Forelimb muscle (tissue), 1 donor: ENCODE data around the gene IPO5. TPM values are rescaled to one million over a fixed set of nuclear protein-coding genes. Genes with fewer than 3 reads are reported as not detected.
"Not testable (repeated sequence)": the region's sequence is repeated elsewhere in the genome, so short reads cannot be mapped to it uniquely, and the experiment has no call there.

Experiments
- DNase-seq: peaks from one replicate; pipeline ENCODE4 v3.0.0-alpha.2; 2013; ENCODE audit warnings: low read depth
- polyA plus RNA-seq: library from polyadenylated mRNA; unstranded; fragments of 120-200 nt; gene quantifications from one replicate; pipeline ENCODE4 v1.2.1, GENCODE V29; 2013; ENCODE audit not compliant: insufficient read length

Gene IPO5
- polyA plus RNA-seq, 1 donor = 182 TPM

DNA sequence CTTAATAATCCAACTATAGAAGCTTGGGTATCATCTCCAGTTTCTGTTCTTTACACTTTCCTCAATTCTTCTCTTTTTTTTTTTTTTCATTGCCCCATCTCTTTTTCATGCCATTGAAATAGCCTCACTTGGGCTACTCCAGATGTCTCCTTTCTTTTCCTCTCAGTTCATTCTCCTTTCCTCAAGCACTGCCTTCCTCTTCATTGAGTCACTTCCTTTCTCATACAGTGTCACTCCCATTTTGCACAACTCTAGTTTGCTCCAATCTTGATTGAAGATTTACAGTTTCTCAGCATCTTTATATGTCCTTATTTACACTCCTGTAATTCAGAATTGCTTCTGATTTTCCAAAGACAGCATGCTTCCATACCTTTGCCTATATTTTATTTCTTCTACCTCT lies 61.3 kb downstream of the IPO5 start:
- no peak for DNase-seq

DNA sequence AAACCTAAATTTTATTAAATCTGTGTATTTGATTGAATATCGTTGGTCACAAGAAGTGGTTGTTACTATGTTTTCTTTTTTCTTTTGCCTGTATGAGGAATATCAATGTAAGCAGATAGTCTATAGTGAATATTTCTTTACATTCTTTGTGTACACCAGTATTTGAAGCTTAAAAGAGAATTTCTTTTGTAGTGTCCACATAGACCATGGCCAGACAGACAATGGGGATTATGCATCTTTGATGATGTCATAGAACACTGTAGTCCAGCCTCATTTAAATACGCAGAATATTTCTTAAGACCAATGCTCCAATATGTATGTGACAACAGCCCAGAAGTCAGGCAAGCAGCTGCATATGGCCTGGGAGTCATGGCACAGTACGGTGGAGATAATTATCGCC lies 64.8 kb downstream of the IPO5 start:
- no peak for DNase-seq

DNA sequence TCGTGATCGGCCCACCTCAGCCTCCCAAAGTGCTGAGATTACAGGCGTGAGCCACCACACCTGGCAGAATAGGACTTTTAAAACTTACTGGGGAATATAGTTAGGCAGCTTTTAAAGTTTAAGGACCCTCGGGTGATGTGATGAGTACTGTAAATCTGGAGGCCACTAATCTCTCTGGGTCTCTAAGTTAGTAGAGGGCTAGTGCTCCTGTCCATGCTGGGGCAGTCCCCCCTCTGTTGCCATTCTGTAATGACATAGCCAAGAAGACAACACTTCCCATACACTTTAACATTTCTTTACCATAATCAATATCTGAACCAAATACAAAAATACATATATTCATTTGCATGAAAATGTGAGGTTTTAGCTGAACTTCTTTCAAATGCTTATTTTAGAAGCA lies 65.7 kb downstream of the IPO5 start:
- DNase-seq = no peak

DNA sequence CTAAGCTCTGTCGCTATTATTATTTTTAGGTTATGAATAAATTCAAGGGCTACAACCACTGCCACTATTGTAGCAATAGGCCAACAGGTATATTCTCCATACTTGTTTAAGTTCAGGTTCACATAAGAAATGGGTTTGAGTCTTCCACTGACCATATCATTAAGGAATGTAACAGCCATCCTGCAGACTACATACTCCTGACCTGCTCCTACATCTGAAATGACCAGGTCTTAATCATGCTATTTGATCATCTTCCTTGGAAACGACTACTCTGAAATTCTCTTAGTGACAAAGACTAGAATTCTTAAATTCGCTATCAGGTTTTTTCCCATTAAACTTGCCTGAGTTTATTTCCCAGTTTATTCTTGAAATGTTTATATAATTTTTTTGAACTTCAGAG lies 66.8 kb downstream of the IPO5 start:
- no peak for DNase-seq

DNA sequence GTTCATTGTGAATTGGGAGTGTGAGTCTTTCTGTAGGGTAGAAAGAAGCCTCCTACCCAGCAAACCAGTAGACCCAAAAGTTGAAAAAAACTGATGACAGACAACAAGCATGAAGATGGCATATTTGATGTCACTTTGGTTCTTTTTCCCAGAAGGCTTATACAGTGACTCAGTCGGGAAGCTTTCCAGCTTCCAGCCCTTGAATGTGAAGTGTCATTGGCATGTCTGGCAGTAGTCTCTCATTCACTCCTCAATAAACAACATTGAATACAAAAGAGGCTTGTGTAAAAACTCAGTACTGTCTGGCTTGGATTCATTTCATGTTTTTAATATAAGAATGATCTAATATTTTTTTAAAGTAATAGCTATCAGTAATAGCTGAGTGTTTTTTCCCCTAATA lies 68.7 kb downstream of the IPO5 start:
- DNase-seq = no peak

DNA sequence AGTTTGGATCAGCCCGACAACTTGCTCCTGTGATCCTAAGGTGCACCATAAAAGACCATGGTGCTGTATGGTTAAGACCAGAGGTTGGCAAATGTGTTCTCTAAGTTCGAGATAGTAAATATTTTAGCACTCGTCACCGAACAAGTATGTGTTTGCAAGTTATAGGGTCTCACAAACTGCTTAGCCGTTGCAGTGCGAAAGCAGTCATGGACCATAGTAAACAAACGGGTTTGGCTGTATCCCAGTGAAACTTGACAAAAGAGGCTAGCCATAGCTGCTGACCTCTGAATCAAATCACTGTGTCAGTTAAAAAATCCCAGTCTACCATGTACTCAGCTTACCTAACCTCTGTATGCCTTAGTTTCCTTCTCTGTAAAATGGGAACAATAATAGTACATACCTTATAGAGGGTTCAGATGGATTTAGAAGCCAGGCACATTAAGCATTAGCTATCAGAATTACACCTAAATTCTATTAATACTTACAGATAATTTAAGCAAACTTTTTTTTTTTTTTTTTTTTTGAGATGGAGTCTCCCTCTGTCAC lies 72.1 kb downstream of the IPO5 start:
- no peak for DNase-seq

DNA sequence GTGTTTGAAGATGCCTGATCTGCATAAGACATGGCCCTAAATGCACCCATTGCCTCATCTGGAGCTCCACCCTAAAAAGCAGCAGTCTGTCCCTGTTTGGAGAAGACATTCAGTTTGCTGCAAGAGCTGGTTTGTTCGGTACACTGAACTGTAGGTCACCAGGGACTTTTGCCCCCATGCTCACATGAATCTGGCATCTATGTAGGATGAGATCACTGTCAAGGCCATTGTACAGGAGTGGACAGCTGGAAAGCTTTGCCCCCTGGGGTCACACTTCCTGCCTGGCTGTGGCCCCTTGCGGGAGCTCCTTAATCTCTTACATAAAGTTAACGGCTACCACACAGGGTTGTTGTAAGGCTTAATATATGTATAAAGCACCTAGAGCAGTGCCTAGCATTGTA lies 73.0 kb downstream of the IPO5 start:
- DNase-seq = no peak

DNA sequence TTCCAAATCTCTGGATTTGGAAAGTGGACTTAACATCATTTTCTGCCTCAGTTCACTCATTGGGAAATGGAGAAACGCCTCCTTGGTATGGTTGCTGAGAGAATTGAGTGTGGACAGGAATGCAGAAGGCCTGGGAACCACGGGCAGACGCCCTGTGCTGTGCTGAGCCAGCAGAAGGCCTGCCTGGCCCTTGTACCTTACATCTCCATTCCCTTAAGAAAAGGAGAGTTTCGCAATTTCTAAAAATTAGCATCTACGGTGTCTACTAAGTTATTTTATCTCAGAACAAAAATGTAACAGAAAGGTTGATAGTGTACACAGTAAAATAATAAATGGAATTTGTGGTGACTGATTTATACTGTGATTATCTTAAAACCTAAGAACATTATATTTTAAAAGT lies 78.7 kb downstream of the IPO5 start:
- DNase-seq = no peak

DNA sequence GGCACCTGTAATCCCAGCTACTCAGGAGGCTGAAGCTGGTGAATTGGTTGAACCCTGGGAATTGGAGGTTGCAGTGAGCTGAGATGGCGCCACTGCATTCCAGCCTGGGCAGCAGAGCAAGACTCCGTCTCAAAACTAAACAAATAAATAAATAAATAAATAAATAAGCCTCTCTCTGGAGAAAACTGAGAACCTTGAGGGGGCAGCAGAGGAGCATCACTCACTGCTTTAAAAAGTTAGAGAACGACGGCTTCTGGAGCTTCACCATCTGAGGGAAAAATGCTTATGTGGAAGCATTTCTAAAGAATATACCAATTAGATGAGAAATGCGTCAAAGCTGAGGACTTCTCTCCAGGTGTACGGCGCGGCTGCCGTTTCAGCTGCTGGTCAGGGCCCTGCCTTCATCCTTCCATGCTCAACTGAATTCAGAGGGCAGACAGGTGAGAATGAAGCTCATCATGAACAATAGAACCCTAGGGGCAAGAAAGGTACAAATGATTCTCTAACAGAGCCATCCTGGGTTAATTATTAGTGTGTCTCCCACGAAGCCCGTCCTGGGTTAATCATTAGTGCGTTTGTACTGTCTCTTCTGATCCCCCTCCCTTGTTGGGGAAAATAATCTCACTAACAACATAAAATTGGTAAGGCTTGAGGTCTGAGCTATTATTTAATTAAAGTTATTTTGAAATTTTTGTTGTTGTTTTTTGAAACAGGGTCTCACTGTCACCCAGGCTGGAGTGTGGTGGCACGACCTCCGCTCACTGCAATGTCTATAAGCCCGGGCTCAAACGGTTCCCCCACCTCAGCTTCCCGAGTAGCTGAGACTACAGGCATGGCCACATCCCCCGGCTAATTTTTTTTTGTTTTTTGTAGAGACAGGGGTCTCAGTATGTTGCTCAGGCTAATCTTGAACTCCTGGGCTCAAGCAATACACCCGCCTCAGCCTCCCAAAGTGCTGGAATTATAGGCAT lies 80.1 kb downstream of the IPO5 start:
- DNase-seq = no peak

DNA sequence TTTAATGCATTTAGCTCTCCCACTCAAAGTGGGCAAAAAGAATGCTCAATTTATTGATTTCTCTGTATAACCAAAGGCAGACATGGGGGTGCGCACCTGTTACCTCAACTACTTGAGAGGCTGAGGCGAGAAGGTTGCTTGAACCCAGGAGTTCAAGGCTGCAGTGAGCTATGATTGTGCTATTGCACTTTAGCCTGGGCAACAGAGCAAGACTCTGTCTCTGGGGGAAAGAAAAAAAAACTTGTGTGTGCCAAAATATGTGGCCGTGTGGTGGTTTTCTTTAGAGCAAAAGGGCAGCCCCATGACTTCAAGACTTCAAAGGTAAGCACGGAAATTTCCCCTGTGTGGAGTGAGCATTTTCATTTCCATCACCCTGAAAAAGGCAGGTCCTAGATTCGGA lies 81.9 kb downstream of the IPO5 start:
- DNase-seq = no peak

DNA sequence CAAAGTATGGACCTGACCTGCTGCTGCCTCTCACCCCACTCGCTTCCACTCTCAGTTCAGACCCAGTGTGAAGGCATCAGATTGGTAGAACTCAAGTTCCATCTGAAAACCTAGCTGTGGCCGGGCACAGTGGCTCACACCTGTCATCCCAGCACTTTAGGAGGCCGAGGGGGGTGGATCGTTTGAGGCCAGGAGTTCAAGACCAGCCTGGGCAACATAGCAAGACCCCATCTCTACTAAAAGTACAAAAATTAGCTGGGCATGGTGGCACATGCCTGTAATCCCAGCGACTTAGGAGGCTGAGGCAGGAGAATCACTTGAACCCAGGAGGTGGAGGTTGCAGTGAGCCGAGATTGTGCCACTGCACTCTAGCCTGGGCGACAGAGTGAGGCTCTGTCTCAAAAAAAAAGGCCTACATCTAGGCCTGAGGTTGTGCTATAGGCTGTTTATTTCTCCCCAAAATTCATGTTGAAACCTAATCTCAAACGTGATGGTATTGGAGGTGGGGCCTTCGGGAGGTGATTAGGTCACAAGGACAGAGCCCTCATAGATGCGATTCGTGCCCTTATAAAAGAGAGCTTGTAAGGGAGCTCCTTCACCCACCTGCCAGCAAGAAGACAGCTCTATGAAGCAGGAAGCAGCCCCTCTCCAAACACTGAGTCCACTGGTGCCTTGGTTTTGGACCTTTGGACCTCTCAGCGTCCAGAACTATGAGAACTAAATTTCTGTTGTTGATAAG lies 83.3 kb downstream of the IPO5 start:
- DNase-seq = not testable (repeated sequence)

DNA sequence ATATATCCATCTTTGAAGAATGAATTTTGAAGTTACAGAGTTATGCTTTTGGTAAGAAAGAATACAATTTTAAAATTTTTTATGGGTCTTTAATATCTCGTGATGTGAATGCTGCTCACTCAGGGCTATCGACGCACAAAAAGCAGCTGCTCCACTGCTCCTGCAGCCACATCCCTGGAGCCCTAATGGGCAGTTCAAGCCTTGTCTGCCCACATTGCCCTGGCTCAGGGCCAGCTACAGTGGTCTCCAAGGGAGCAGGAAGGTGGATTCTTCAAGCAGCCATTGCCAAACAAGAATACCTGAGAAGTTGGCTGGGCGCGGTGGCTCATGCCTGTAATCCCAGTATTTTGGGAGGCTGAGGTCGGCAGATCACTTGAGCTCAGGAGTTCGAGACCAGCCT lies 85.8 kb downstream of the IPO5 start:
- no peak for DNase-seq

DNA sequence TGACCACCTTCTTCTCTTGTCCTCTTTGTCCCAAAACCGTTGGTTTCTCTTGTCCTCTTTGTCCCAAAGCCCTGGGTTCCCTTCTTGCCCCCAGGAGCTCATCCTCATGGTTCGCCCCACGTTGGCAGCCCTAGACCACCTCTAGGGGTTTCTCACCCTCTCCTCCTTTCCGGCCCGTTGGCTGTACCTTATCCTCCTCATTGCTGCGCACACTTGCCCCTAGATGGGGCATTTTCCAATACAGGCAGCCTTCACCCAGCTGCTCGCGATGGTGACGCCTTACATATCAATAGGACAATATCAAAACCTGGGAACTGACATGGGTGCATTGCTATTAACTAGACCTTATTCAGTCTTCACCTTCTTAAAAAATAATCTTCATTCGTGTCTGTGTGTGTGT lies 86.5 kb downstream of the IPO5 start:
- DNase-seq = no peak

DNA sequence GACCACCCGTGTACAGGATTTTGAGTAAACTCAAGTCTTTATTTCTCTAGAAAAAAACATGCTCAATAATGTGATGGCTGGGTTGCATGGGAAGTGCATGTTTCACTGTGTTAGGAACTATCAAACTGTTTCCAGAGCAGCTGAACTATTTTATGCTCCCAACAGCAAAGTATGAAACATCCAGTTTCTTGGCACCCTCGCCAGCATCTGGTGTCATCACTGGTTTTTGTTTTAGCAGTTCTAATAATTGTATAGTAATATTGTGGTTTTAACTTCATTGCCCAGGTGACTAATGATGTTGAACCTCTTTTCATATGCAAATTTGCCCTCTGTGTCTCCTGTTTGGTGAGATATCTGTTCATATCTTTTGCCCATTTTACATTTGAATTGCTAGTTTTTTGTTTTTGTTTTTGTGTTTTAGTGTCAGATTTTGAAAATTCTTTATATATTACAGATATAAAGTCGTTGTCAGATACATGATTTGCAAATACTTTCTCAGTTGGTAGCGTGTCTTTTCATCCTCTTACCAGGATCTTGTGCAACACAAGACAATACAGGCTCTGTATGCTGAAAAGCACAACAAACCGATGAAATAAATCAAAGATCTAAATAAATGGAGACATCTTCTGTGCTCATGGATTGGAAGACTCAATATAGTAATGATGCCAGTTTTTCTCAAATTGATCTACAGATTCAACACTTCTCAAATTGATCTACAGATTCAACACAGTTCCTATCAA lies 87.8 kb downstream of the IPO5 start:
- DNase-seq = no peak

DNA sequence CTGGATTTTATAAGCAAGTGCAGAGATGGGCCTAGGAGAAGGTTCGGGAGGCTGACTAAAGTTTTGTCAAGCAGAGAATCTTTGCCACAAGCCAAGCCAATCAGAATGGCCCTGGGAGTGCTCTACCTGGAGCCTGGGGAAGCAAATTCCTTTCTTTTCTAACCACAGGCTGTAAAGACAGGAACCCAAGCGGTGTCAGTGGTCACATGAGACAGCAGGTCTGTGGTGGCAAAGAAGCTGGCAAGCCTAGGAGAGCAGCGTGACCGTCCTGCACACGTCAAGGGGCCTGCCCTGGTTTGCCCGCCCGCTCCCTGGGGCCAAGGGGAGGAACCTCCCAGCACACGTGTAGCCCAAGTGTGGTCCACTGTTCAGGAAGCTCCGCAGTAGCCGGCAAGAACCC lies 90.8 kb downstream of the IPO5 start:
- no peak for DNase-seq

DNA sequence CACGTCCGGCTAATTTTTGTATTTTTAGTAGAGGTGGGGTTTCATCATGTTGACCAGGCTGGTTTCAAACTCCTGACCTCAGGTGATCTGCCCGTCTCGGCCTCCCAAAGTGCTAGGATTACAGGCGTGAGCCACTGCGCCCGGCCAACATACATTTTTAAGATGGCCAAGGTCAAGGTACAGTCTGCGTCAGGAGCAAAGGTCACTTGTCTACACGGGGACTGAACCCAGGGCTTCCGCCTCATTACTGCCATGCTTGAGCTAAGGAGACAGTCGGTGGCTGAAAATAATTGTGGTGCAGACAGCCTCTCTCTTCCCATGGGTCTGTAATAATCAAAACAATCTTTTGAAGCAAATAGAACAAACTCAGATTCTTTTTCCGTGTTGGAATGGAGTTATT lies 94.3 kb downstream of the IPO5 start:
- DNase-seq = not testable (repeated sequence)

DNA sequence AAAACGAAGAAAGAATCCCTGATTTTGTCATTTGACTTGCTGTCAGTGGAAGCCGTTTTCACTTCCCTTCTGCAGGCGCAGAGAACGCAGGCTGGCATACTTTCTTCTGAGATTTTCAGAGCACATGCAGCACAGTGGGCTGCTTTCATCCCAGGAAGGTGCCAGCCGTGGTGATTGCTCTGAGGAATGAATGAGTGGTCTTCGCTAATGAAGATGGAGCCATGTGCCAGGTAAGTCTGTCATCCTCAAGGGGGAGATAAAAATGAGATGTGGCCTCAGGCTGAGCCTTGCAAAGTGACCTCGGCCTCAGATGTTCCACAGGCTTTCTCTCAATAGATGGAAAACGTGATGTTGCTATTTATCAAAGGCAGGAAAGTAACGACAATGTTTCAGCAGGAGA lies 94.8 kb downstream of the IPO5 start:
- no peak for DNase-seq

DNA sequence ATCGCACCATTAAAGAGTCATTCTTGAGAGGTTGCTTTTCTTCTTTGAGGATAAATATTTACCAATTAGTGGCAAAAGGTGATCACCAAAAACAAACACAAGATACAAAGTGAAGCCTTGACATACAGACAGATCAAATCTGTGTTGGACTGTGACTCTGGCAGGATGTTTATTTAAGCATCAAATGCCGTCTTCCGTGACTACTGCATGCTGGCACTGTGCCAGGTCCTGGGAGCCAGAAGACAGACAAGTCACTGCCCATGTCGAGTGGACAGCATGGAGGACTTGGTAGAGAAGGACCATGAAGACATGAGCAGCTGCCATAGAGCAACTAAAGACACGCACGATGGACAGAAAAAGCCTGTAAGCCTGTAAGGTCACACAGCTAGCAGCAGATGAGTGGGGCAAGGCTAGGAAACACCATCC lies 96.6 kb downstream of the IPO5 start:
- no peak for DNase-seq

DNA sequence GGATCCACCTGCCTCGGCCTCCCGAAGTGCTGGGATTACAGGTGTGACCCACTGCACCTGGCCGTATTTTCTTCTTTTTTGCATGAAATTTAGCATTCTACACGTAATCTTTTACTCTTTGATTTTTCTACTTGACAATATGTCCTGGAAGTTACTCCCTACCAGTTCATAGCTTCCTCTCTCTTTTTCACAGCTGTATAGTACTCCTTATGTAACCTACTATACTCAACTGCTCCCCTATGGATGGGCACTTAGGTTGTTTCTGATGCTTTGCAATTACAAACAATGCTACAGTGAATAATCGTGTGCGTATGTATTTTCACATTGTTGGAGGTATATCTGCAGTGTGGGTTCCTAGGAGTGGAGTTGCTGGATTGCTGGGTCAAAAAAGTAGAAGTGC lies 98.9 kb downstream of the IPO5 start:
- no peak for DNase-seq

DNA sequence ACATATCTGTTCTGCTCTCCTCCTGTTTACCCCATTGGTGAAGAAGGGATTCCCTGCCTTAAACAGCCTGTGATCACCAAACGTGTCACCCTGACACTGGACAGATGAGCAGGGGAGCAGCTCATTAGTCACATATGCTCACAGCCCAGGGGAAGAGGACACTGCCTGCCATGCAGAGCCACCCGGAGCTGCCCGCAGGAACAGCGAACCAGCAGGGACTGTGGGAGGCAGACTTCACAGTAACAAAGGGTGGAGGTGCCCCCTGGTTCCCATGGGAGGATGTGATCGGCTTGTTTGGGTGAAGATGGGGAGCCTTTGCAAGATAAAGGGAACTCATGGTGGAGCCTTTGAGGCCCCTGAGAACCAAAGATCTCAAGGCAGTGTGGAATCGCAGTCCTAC lies 100.8 kb downstream of the IPO5 start:
- no peak for DNase-seq

DNA sequence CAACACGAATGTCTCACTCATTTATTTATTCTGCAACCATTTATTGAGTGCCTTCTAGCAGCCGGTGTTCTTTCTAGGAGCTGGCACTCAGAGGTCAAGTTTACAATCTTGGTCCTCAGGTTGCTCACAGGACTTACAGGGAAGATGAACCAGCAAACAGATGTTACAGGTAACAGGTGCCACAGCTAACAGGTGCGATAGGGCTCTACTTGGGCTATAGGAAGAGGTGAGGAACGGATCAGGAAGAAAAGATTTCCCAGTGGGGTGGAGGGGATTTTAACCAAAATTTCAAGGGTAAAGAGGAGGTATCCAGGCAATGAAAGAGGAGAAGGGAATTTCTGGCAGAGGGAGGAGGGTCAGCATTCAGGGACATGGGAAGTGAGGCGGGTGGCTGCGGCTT lies 102.1 kb downstream of the IPO5 start:
- DNase-seq = no peak

DNA sequence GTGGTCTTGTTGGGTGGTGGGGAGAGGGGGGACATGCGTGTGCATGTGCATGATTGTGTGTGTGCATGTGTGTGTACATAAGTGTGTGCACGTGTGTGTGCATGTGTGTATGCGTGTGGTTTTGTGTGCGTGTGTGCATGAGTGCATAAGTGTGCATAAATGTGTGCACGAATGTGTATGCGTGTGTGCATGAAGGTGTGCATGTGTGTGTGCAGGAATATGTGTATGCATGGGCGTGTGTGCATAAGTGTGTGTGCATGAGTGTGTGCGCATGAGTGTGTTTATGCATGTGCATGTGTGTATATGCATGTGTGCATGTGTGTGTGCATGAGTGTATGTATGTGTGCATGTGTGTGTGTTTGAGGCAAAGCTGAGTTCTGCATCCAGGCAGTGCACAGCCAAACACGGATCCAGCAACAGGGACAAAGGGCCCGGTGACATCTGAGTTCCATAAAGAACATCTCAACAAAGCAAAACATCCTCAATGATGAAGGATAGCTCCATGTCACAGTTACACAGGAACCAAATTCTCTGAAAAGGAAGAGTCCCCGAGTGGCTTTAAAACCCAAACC lies 103.5 kb downstream of the IPO5 start:
- no peak for DNase-seq
